K562 (cell line): ENCODE data around the gene COL5A1. TPM values are rescaled to one million over a fixed set of nuclear protein-coding genes. Genes with fewer than 3 reads are reported as not detected.

ENCODE experiments used
- ATAC-seq: fragments of 200-7000 bp; cut with Tn5 transposase; 3 replicates; pipeline ENCODE4 v1.9.1; 2020; ENCODE audit warnings: moderate library complexity
- BruUV-seq: library from RNA; stranded (reverse); fragments of 400-500 nt; replicated peaks from 2 replicates; lab custom pipeline; 2021; lab: Mats Ljungman, UMichigan
- CTCF ChIA-PET: fragments of 300-600 bp; formaldehyde crosslinking; extraction: SDS; loops from one replicate; lab custom pipeline; 2021; ENCODE audit warnings: low intra/inter-chr PET ratio; lab: Yijun Ruan, JAX
- POLR2A ChIA-PET: fragments of 300-600, 350-650 bp; sonication (Branson Sonifier 250); formaldehyde crosslinking; extraction: SDS; loops from one replicate; lab custom pipeline; 2021; ENCODE audit warnings: antibody characterized with exemption, inconsistent platforms; lab: Yijun Ruan, JAX
- DNase-seq, 4 experiments: peaks; one replicate each; pipeline versions ENCODE4 v3.0.0 to v3.0.0-alpha.2; 2011 to 2018; ENCODE audit warnings: low spot score in 3 of 4, mixed read lengths in 3 of 4; ENCODE audit errors: extremely low read depth in 1 of 4
- FAIRE-seq: peaks from 2 replicates; lab custom pipeline; 2011; peaks lifted over from hg19 to GRCh38; lab: Jason Lieb, UNC
- H2AFZ ChIP-seq: 2 replicates; pipeline ENCODE4 v1.6.0; 2011; ENCODE audit warnings: low read depth, low read length, control low read depth, inconsistent platforms
- H3K27ac ChIP-seq: fragments of 200-600 bp; 3 replicates; pipeline ENCODE4 v1.8.0; 2011; ENCODE audit warnings: low read depth, mild to moderate bottlenecking, control low read depth, inconsistent platforms, low read length, moderate library complexity, mixed read lengths; ENCODE audit errors: extremely low read depth
- H3K27me3 ChIP-seq, 2 experiments: fragments of 300-600 bp in 1 of 2; 2 replicates in 1 of 2; 3 replicates in 1 of 2; pipeline versions ENCODE4 v1.6.0 to v1.8.0; 2011; ENCODE audit warnings: inconsistent platforms in 2 of 2, low read length in 2 of 2, mild to moderate bottlenecking in 1 of 2, mixed read lengths in 1 of 2, moderate library complexity in 1 of 2; ENCODE audit not compliant: control insufficient read depth in 2 of 2, insufficient read depth in 2 of 2
- H3K36me3 ChIP-seq: fragments of 300-600 bp; 3 replicates; pipeline ENCODE4 v1.8.0; 2011; ENCODE audit warnings: mild to moderate bottlenecking, low read length, inconsistent platforms; ENCODE audit not compliant: control insufficient read depth, insufficient read depth
- H3K4me1 ChIP-seq, 2 experiments: fragments of 200-600 bp in 1 of 2; replicated peaks in 1 of 2; 2 replicates in 1 of 2; 3 replicates in 1 of 2; pipeline versions ENCODE4 v1.5.1 to v1.8.0; 2011; ENCODE audit warnings: inconsistent platforms in 2 of 2, low read length in 2 of 2, mild to moderate bottlenecking in 1 of 2, mixed read lengths in 1 of 2, moderate library complexity in 1 of 2; ENCODE audit not compliant: control insufficient read depth in 2 of 2, insufficient read depth in 2 of 2
- H3K4me2 ChIP-seq: 2 replicates; pipeline ENCODE4 v1.6.1; 2011; ENCODE audit warnings: low read length, control low read depth, inconsistent platforms, mixed read lengths; ENCODE audit not compliant: insufficient read depth
- H3K4me3 ChIP-seq: fragments of 200-600 bp; sonication (generic), shearing (Covaris generic); 2 replicates; pipeline ENCODE4 v1.5.1; 2016; ENCODE audit warnings: control low read depth, inconsistent platforms
- H3K79me2 ChIP-seq: fragments of 200-600 bp; 3 replicates; pipeline ENCODE4 v1.8.0; 2011; ENCODE audit warnings: low read length, inconsistent platforms; ENCODE audit not compliant: control insufficient read depth, insufficient read depth
- H3K9ac ChIP-seq, 2 experiments: 2 replicates each; pipeline versions ENCODE4 v1.6.0 to v1.6.1; 2011; ENCODE audit warnings: low read depth in 2 of 2, low read length in 2 of 2, control low read depth in 1 of 2, inconsistent platforms in 1 of 2, mild to moderate bottlenecking in 1 of 2, mixed read lengths in 1 of 2; ENCODE audit not compliant: insufficient read depth in 1 of 2
- H3K9me1 ChIP-seq: one replicate; pipeline ENCODE4 v1.6.0; 2011; ENCODE audit warnings: inconsistent platforms, mild to moderate bottlenecking, low read length, moderate library complexity; ENCODE audit not compliant: control insufficient read depth, insufficient read depth
- H3K9me3 ChIP-seq: replicated peaks from 2 replicates; pipeline ENCODE4 v1.5.1; 2011; ENCODE audit warnings: low read depth, low read length, inconsistent platforms; ENCODE audit not compliant: control insufficient read depth, insufficient read depth
- H4K20me1 ChIP-seq: replicated peaks from 2 replicates; pipeline ENCODE4 v1.6.1; 2011; ENCODE audit warnings: low read length, inconsistent platforms, mixed read lengths; ENCODE audit not compliant: control insufficient read depth, insufficient read depth
- HNRNPK ChIP-seq: fragments of 200-400 bp; formaldehyde crosslinking; IDR thresholded peaks from one replicate; pipeline ENCODE4 v1.6.1; 2018; ENCODE audit warnings: mild to moderate bottlenecking, low read depth, low read length; ENCODE audit not compliant: poor library complexity, severe bottlenecking
- KHSRP ChIP-seq: fragments of 450-650 bp; IDR thresholded peaks from 2 replicates; pipeline ENCODE4 v1.6.1; 2017
- LARP7 ChIP-seq: fragments of 450-650 bp; IDR thresholded peaks from 2 replicates; pipeline ENCODE4 v1.6.1; 2016
- MAFF ChIP-seq: IDR thresholded peaks from 2 replicates; pipeline ENCODE4 v1.6.1; 2012; ENCODE audit warnings: low read length, improper control_type of control experiment
- MAX ChIP-seq: sonication (generic); formaldehyde crosslinking; IDR thresholded peaks from 2 replicates; pipeline ENCODE4 v1.9.0; 2022; ENCODE audit warnings: mild to moderate bottlenecking, missing genetic modification reagents
- MCM2 ChIP-seq: fragments of 450-650 bp; IDR thresholded peaks from 2 replicates; pipeline ENCODE4 v1.6.1; 2017; ENCODE audit warnings: low read depth, mild to moderate bottlenecking
- THAP12 ChIP-seq: fragments of 250-450 bp; sonication (Bioruptor Pico); IDR thresholded peaks from 2 replicates; pipeline ENCODE4 v1.9.0; 2021; ENCODE audit warnings: mild to moderate bottlenecking, inconsistent platforms
- WHSC1 ChIP-seq: IDR thresholded peaks from one replicate; pipeline ENCODE4 v1.6.1; 2012; ENCODE audit warnings: low read length, control low read depth, inconsistent platforms
- ZNF668 ChIP-seq: fragments of 250-450 bp; sonication (Bioruptor Pico); IDR thresholded peaks from 2 replicates; pipeline ENCODE4 v1.8.0; 2022; ENCODE audit warnings: mild to moderate bottlenecking, inconsistent platforms
- WGBS: fragments of 100-300 bp; shearing (Covaris generic); methylation state at CpG from one replicate; pipeline ENCODE4 v1.1.6; 2016; ENCODE audit warnings: low coverage, mixed read lengths; ENCODE audit not compliant: insufficient coverage; ENCODE audit errors: missing lambda C conversion rate; 5-methylcytosine and 5-hydroxymethylcytosine counted together
- in situ Hi-C: fragments of 300-500 bp; cut with MboI; formaldehyde crosslinking; loops from 4 replicates; pipeline ENCODE4 v1.15.0; 2018; ENCODE audit warnings: inconsistent platforms, mixed read lengths
- intact Hi-C: fragments of 100-400 bp; cut with micrococcal nuclease; formaldehyde crosslinking; loops from 2 replicates; pipeline ENCODE4 v1.14.2; 2022
- polyA plus RNA-seq, 8 experiments: library from polyadenylated mRNA; depleted of rRNA in 4 of 8; stranded (reverse) in 5 of 8; unstranded in 3 of 8; fragments of >200 nt; fragmentation: Nextera tagmentation in 2 of 8; fragmentation: Illumina TruSeq in 1 of 8; extraction: Ambion mirVana in 2 of 8; extraction: Trizol in 1 of 8; gene quantifications; 2 replicates each; pipeline versions ENCODE4 v1.2.1 to v1.2.3, GENCODE V29; 2011 to 2014; ENCODE audit warnings: inconsistent platforms in 1 of 8, missing spikeins in 1 of 8
- total RNA-seq, 7 experiments: library from RNA; depleted of rRNA in 6 of 7; stranded (reverse); fragments of >200 nt in 6 of 7; fragmentation: Illumina TruSeq in 2 of 7; extraction: Trizol in 2 of 7; gene quantifications; 2 replicates each; pipeline versions ENCODE4 v1.2.1 to v1.2.3, GENCODE V29; 2011 to 2021; ENCODE audit warnings: low replicate concordance in 1 of 7

The COL5A1 gene
- total and polyA plus RNA-seq, 9 of the 15 experiments (the other 6 are each of a cell fraction or from before 2014, with no cell fraction given) = under 0.01 to 0.13 (median 0.04) TPM; not detected in 6

- TF ChIP-seq MAFF = no peak
- TF ChIP-seq HNRNPK = no peak
- TF ChIP-seq THAP12 (CRISPR knock-in tag) = no peak
- no peak for TF ChIP-seq ZNF668
- no peak for TF ChIP-seq KHSRP
- no peak for TF ChIP-seq MAX (CRISPR knock-in tag)
- TF ChIP-seq MCM2 = no peak
- TF ChIP-seq, all 486 proteins: peak for 0
Measured at GRCh38 chr9:134720796-134721195, 79.2 kb downstream of the COL5A1 start (continued).

GRCh38 chr9:134721344-134721743, 79.7 kb downstream of the COL5A1 start:
- no TSS peak for BruUV-seq
- DNase-seq (no peak), FAIRE-seq (no peak), ATAC-seq (no peak)
- Histone ChIP-seq H2AFZ (no peak overlapping the region), H3K4me2 (no peak overlapping the region), H4K20me1 (no peaks in the 10 kb centered on the region), H3K79me2 (no peaks in the 10 kb centered on the region), H3K27me3 (peaks cover 0 to 38% of the 10 kb centered on the region in 2 experiments; a peak in 3 of 5 replicates), H3K4me1 (no peaks in the 10 kb centered on the region), H3K9me1 (no peaks in the 10 kb centered on the region), H3K4me3 (no peak overlapping the region), H3K36me3 (no peaks in the 10 kb centered on the region), H3K27ac (no peak overlapping the region), H3K9ac (no peak overlapping the region), H3K9me3 (no peaks in the 10 kb centered on the region)
- ChIA-PET POLR2A (no interaction called here), CTCF (no interaction called here)
- 0% methylated on average over 9 of the region's 9 CpGs for WGBS
- intact Hi-C loops (no loop called here), in situ Hi-C loops (no loop called here)
- no peak for TF ChIP-seq LARP7
- no peak for TF ChIP-seq WHSC1
